GM12864 (cell line): ENCODE measurements around the gene VPS37C.
A peak's percentile ranks its signal among the peaks of the same experiment; 100 is the strongest.

Experiments
- DNase-seq: peaks from one replicate; pipeline ENCODE4 v3.0.0-alpha.2; 2011; ENCODE audit warnings: low read depth
- H3K4me3 ChIP-seq: 2 replicates; pipeline ENCODE4 v1.5.1; 2011; ENCODE audit warnings: mild to moderate bottlenecking, low read depth, low read length, control low read depth
- TF ChIP-seq, protein P1 (sequence below): IDR thresholded peaks from 2 replicates; pipeline ENCODE4 v1.5.1; 2011; ENCODE audit warnings: low read depth, mild to moderate bottlenecking, moderate library complexity, low read length, control low read depth, inconsistent platforms; ENCODE audit errors: missing control alignments

The VPS37C gene

DNA sequence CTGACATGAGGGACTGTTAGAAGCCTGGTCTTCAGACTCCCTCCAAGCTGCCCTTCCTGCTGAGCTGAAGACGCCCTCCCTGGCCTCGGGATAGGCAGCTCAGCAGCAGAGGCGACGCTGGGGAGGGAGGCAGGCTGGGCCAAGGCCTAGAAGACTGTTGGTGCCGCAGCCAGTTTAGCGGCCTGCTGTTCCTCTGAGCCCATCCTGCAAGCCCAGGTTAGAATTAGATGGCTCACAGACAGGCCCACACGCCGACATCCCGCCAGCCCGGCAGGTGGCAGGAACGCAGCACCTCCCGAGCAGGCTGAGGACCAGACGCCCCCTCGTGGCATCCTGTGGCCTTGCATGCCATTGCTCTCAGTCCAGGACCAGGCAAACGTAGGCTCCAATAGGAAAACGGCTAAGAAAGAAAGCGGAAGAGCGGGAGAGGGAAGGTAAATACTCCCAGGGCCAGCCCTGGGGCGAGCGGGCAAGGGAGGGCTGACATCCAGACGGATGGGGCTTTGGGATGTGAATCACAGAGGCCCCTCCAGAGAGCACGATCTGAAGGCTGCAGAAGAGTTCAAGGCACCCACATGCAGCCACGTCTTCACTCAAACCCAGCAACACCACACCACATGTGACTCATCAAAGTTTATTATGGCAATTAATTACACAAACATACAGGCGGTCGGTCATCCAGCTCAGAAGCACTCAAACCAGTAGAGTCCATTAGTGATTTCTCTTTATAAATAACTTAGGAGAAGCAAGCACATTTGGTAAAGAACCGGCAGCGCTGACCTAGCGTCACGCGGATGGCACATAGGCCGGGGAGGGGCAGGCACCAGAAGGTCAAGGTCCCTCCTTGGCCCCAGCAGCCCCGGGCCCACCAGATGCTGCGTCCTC lies 31.3 kb downstream of the VPS37C start:
- peak; percentile 58 for DNase-seq
- no peak overlapping the region for H3K4me3 ChIP-seq
- TF ChIP-seq, protein P1, sequence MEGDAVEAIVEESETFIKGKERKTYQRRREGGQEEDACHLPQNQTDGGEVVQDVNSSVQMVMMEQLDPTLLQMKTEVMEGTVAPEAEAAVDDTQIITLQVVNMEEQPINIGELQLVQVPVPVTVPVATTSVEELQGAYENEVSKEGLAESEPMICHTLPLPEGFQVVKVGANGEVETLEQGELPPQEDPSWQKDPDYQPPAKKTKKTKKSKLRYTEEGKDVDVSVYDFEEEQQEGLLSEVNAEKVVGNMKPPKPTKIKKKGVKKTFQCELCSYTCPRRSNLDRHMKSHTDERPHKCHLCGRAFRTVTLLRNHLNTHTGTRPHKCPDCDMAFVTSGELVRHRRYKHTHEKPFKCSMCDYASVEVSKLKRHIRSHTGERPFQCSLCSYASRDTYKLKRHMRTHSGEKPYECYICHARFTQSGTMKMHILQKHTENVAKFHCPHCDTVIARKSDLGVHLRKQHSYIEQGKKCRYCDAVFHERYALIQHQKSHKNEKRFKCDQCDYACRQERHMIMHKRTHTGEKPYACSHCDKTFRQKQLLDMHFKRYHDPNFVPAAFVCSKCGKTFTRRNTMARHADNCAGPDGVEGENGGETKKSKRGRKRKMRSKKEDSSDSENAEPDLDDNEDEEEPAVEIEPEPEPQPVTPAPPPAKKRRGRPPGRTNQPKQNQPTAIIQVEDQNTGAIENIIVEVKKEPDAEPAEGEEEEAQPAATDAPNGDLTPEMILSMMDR = peak; percentile 100

DNA sequence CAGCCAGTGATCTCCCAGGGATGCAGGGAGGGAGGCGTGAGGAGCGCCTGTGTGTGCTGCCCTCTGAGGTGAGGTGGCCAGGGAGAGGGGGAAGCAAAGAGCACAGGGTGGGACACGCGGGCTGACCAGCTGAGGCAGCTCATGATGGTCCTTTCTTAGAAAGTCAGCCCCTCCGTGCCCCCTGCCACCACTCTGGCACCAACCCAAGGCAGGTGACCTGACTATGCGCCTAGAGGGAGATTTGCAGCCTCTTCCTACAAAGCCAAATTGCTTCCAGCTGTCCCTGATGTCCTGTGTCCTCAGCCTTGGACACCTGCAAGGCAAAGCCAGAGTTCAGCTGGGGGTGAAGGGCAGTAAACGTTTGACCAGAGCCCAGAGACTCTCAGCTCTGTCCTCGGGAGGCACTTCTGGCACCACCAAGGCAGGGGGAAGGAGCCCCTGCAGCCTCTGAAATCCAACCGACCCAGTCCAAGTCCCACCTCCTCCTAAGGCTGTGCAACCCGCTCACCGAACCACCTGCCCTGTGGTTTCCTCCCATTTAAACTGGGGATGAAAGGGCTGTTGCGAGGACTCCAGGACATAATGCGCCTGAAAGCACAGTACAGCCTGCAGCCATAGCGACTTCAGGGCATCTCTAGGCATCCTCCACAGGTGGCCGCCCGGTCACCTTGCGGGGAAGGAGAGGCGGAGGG lies 32.1 kb downstream of the VPS37C start:
- no peak for DNase-seq
- no peak overlapping the region for H3K4me3 ChIP-seq
- TF ChIP-seq, protein P1 = no peak

DNA sequence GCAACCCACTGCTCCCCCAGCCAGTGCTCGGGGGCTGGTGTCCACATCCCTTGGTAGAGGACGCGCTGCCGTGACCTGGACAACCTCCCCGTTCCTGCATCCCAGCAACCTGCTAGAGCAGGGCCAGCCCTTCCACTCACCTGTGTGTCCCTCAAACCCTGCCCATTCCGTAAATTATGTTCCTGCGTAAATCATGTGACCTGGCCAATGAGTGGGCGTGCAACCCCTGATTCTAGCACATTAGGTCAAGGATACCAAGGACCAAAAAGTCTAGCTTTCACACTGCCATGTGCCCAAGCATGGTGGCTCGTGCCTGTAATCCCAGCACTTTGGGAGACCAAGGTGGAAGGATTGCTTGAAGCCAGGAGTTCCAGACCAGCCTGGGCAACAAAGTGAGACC lies 33.2 kb downstream of the VPS37C start:
- no peak for DNase-seq
- no peak overlapping the region for H3K4me3 ChIP-seq
- TF ChIP-seq, protein P1 = no peak

DNA sequence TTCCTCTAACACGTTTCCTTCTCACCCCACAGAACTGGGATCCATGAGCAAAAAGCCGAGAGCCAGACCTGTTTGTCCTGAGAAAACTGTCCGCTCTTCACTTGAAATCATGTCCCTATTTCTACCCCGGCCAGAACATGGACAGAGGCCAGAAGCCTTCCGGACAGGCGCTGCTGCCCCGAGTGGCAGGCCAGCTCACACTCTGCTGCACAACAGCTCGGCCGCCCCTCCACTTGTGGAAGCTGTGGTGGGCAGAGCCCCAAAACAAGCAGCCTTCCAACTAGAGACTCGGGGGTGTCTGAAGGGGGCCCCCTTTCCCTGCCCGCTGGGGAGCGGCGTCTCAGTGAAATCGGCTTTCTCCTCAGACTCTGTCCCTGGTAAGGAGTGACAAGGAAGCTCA lies 35.0 kb downstream of the VPS37C start:
- H3K4me3 ChIP-seq = no peak overlapping the region
- TF ChIP-seq, protein P1 = no peak
- no peak for DNase-seq

DNA sequence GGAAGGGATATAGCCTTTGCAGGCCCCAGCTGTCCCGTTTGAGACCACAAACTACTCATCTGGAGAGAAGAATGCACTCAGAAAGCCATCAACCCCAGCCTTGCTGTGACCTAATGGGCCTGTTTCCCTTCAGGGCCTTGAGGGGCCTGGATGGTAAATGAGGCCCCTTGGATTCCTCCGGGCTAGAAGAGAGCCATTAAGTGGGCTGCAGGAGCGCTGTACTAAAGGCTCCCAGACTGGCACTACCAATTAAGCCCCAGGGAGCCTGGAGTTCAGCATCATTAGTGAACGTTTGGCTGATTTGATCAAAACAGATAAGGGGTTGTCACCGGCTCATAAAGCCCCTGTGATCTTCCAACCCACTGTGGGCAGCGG lies 35.9 kb downstream of the VPS37C start:
- no peak for DNase-seq
- TF ChIP-seq, protein P1 = no peak
- no peak overlapping the region for H3K4me3 ChIP-seq

DNA sequence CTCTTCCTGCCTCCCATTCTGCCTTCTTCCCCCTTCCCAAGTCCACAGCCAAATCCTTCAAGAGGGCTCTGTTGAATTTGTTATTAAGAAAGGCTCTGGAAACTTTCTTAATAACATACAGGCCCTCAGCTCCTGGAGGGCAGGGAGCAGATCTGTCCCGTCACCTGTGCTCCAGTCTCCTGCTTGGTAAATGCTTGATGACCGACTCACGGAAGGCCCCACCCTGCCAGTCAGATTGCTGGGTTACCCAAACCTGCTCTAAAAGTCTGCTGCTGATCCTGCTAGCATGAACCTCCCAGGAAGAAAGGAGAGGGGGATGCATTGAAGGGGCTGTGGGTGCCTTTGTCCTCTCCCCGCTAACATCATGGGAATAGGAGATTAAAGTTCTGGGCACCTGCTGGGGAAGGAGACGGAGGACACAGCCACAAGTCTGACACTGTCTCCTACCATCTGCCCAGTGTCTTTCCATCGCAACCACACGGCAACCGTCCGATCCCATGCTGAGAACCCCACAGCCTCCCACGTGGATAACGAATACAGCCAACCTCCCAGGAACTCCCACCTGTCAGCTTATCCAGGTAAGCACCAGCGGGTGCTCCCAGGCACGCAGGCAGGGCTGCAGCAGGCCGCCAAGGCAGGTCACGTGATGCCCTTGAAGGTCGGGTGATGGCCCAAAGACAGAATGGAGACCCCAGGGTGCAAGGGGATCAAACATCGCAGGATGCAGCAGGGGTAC lies 36.5 kb downstream of the VPS37C start:
- H3K4me3 ChIP-seq = no peak overlapping the region
- TF ChIP-seq, protein P1 = no peak
- no peak for DNase-seq
